IMR-90 (cell line): Measurements from ENCODE around the gene IGSF3.
"Not testable (repeated sequence)": the region's sequence is repeated elsewhere in the genome, so short reads cannot be mapped to it uniquely, and the experiment has no call there.

Source experiments
- BHLHE40 ChIP-seq: fragments of 150-350 bp; IDR thresholded peaks from 2 replicates; pipeline ENCODE4 v1.6.1; 2016; ENCODE audit warnings: mild to moderate bottlenecking, low read depth, low read length
- CEBPB ChIP-seq: IDR thresholded peaks from 2 replicates; pipeline ENCODE4 v1.6.1; 2012; ENCODE audit warnings: low read depth, low read length, improper control_type of control experiment
- CHD1 ChIP-seq: IDR thresholded peaks from 2 replicates; pipeline ENCODE4 v1.6.1; 2012; ENCODE audit warnings: low read depth, low read length, improper control_type of control experiment
- FOS ChIP-seq: fragments of 150-350 bp; IDR thresholded peaks from 2 replicates; pipeline ENCODE4 v1.6.1; 2016; ENCODE audit warnings: low read depth, low read length
- MAZ ChIP-seq: IDR thresholded peaks from 2 replicates; pipeline ENCODE4 v1.6.1; 2012; ENCODE audit warnings: low read depth, mild to moderate bottlenecking, low read length, improper control_type of control experiment, moderate library complexity, borderline replicate concordance
- POLR2A ChIP-seq: IDR thresholded peaks from 2 replicates; pipeline ENCODE4 v1.6.1; 2012; ENCODE audit warnings: mild to moderate bottlenecking, low read depth, low read length
- TF ChIP-seq, protein P1 (sequence below): conservative IDR thresholded peaks from 2 replicates; pipeline ENCODE4 v1.5.1; 2012; ENCODE audit warnings: mild to moderate bottlenecking, low read depth, low read length, improper control_type of control experiment
- TF ChIP-seq, protein P2 (sequence below): fragments of 150-350 bp; IDR thresholded peaks from 2 replicates; pipeline ENCODE4 v1.6.1; 2017; ENCODE audit warnings: mild to moderate bottlenecking, antibody characterized with exemption, low read length, low read depth

DNA sequence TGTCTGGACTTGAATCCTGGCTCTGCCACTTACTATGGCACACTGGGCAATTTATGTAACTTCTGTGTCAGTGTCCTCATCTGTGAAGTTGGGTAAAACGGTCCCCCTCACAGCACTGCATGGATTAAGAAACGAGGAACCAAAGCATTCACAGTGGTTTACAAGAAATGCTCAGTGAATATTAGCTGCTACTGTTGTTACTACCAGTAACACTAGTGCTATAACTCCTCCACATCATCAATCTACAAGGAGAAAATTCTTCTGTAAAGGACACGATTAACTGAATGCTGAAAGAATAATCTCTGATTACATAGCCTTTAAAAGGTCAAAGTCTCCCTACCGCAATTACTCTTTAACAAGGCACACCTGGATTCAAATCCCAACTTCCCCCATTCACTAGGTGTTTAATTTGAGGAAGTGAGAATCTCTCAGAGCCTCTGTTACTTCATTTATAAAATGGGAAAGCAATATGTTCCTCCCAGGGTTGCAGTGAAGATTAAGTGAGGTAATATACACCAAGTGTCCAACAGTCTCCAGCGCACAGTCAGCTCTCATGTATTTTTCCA is 70.7 kb downstream of the IGSF3 start:
- TF ChIP-seq, protein P1, sequence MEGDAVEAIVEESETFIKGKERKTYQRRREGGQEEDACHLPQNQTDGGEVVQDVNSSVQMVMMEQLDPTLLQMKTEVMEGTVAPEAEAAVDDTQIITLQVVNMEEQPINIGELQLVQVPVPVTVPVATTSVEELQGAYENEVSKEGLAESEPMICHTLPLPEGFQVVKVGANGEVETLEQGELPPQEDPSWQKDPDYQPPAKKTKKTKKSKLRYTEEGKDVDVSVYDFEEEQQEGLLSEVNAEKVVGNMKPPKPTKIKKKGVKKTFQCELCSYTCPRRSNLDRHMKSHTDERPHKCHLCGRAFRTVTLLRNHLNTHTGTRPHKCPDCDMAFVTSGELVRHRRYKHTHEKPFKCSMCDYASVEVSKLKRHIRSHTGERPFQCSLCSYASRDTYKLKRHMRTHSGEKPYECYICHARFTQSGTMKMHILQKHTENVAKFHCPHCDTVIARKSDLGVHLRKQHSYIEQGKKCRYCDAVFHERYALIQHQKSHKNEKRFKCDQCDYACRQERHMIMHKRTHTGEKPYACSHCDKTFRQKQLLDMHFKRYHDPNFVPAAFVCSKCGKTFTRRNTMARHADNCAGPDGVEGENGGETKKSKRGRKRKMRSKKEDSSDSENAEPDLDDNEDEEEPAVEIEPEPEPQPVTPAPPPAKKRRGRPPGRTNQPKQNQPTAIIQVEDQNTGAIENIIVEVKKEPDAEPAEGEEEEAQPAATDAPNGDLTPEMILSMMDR: not testable (repeated sequence)
- not testable (repeated sequence) for TF ChIP-seq CHD1, POLR2A, FOS, BHLHE40, CEBPB, MAZ
- TF ChIP-seq, protein P2, sequence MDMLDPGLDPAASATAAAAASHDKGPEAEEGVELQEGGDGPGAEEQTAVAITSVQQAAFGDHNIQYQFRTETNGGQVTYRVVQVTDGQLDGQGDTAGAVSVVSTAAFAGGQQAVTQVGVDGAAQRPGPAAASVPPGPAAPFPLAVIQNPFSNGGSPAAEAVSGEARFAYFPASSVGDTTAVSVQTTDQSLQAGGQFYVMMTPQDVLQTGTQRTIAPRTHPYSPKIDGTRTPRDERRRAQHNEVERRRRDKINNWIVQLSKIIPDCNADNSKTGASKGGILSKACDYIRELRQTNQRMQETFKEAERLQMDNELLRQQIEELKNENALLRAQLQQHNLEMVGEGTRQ: not testable (repeated sequence)
